Adipocyte (in vitro differentiated cells): ENCODE measurements around the gene SMG6.

Experiments used
- DNase-seq: peaks from one replicate; pipeline ENCODE4 v3.0.0-alpha.2; 2015; ENCODE audit warnings: low read depth
- H3K27me3 ChIP-seq: replicated peaks from 2 replicates; pipeline ENCODE4 v1.7.0; 2013; ENCODE audit warnings: mild to moderate bottlenecking, low read length, moderate library complexity; ENCODE audit not compliant: control insufficient read depth, insufficient read depth
- H3K36me3 ChIP-seq: 2 replicates; pipeline ENCODE4 v1.7.0; 2013; ENCODE audit warnings: low read length, mild to moderate bottlenecking, moderate library complexity; ENCODE audit not compliant: control insufficient read depth, insufficient read depth, severe bottlenecking
- H3K4me1 ChIP-seq: 2 replicates; pipeline ENCODE4 v1.7.0; 2013; ENCODE audit warnings: mild to moderate bottlenecking, low read length, moderate library complexity; ENCODE audit not compliant: control insufficient read depth, insufficient read depth
- H3K4me3 ChIP-seq: 2 replicates; pipeline ENCODE4 v1.7.0; 2013; ENCODE audit warnings: mild to moderate bottlenecking, low read length, moderate library complexity
- H3K9ac ChIP-seq: 2 replicates; pipeline ENCODE4 v1.7.0; 2013; ENCODE audit warnings: mild to moderate bottlenecking, low read length, moderate library complexity
- H3K9me3 ChIP-seq: 2 replicates; pipeline ENCODE4 v1.7.0; 2013; ENCODE audit warnings: mild to moderate bottlenecking, low read length, moderate library complexity; ENCODE audit not compliant: control insufficient read depth

Gene SMG6

DNA sequence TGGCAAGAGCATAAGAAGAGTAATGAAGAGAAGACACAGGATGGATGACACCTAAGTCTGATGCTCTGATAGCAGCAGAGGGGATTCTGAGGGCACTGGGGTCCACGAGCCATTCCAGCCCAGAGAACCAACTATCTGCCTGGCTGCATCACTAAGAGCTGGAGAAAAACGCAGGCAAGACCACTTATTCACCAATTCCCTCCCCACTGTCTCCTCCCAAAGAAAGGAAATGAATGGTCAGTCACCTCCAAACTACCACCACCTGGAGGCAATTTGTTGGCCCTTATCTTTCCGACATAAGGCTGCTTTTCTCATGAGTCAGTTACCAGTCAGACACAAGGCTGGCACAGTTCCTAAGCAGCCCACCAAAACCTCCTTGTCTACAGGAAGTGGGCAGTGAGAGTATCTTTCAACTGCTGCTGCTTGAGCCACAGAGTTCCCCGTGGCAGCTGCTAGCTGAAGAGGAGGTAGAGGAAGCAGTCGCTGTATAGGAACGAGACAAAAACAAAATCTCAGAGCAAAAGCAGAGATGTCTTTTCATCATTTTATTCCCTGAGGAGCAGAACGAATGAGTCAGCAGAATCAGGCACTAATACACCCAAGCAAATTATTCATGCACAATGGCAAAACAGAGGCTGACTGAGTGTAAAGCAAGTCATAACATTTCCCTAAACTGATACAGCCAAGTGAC lies 111.1 kb downstream of the SMG6 start:
- DNase-seq, result peak; percentile 76
- H3K9ac ChIP-seq, result peak overlapping the region; percentile 37
- peak overlapping the region; percentile 5 for H3K4me3 ChIP-seq
- H3K4me1 ChIP-seq, result peaks cover 37% of the 10 kb centered on the region
- H3K27me3 ChIP-seq, result no peaks in the 10 kb centered on the region
- peaks cover 15% of the 10 kb centered on the region for H3K36me3 ChIP-seq
- H3K9me3 ChIP-seq, result no peaks in the 10 kb centered on the region

DNA sequence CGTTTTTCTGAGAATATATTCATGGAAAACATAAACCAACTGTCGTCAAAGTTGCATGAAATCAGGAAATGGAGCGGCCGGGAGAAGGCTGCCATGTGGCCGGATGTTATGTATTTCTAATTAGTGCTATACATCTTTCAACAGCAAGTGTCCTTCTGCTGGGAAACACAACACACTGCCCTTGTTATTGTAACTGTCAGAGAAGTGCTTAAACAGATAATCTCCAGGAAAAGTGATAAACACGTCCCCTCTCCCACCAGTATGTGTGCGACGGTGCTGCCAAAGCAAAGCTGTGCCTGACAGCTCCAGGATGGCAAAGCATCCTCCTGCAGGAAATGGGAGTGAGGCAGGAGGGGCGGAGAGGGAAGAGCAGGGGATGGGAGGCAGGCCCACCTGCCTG lies 111.8 kb downstream of the SMG6 start:
- peak overlapping the region; percentile 37 for H3K9ac ChIP-seq
- no peaks in the 10 kb centered on the region for H3K27me3 ChIP-seq
- no peak overlapping the region for H3K4me3 ChIP-seq
- no peak for DNase-seq
- no peaks in the 10 kb centered on the region for H3K9me3 ChIP-seq
- H3K36me3 ChIP-seq, result peaks cover 22% of the 10 kb centered on the region
- peaks cover 37% of the 10 kb centered on the region for H3K4me1 ChIP-seq

GRCh38 chr17:2191227-2191626 lies 112.4 kb downstream of the SMG6 start:
- Histone ChIP-seq H3K9me3 (no peaks in the 10 kb centered on the region), H3K4me1 (peaks cover 37% of the 10 kb centered on the region), H3K9ac (no peak overlapping the region), H3K4me3 (no peak overlapping the region), H3K27me3 (no peaks in the 10 kb centered on the region), H3K36me3 (peaks cover 27% of the 10 kb centered on the region)
- no peak for DNase-seq

DNA sequence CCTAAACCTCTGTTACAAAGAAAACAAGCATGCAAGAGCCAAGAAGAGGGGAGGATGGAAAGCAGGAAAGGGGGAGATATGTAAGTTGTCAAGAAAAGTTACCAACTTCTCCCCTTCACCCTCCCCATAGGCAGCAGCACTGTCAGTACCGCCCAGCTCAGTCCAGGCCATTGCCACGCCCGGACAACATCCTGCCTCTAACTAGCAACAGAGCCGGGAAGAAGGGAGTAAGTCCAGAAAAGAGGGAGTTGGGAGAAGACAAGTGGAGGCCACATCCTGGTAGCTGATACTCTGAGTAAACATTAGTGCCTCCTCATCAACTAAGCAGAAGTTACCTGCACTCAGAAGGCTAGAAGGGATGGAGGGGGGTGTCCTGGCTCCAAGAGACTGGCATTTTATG lies 113.6 kb downstream of the SMG6 start:
- Histone ChIP-seq H3K4me1 (peaks cover 37% of the 10 kb centered on the region), H3K9ac (peak overlapping the region; percentile 27), H3K36me3 (peaks cover 39% of the 10 kb centered on the region), H3K9me3 (no peaks in the 10 kb centered on the region), H3K27me3 (no peaks in the 10 kb centered on the region), H3K4me3 (no peak overlapping the region)
- no peak for DNase-seq

DNA sequence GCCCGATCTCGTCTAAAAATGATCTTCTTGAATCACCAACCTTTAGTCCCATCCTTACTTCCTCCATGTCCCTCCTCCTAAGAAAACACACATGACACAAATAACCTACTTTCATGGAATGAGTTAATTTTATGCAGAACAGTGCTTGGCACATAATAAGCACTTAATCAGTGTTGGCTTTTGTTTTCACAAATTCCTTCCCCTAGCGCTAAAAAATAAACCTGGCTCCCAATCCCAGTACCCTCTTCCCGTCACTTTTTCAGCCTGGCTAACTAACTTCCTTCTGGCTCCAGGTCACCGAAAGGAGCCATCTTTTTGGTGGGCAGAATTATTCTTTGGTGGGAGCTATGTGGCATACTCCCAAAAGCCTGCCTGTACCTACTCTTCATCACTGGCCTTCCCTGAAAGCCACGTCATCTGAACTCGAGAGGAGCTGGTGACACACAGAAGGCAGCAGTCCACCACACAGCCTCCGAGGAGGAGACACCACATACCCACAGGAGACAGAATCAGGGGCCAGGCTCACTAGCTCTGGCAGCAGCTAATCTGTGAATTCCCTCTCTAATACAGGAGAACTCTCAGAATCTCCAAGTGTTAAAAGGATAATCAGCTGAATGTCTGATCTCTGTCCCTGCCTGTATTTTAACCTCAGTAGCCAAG lies 114.5 kb downstream of the SMG6 start:
- H3K36me3 ChIP-seq, result peaks cover 36% of the 10 kb centered on the region
- H3K4me1 ChIP-seq, result peaks cover 37% of the 10 kb centered on the region
- peak overlapping the region; percentile 27 for H3K9ac ChIP-seq
- no peak overlapping the region for H3K4me3 ChIP-seq
- no peak for DNase-seq
- no peaks in the 10 kb centered on the region for H3K9me3 ChIP-seq
- no peaks in the 10 kb centered on the region for H3K27me3 ChIP-seq

GRCh38 chr17:2187758-2188157 lies 115.8 kb downstream of the SMG6 start:
- Histone ChIP-seq H3K4me1 (peaks cover 32% of the 10 kb centered on the region), H3K36me3 (peaks cover 30% of the 10 kb centered on the region), H3K27me3 (no peaks in the 10 kb centered on the region), H3K9ac (no peak overlapping the region), H3K9me3 (no peaks in the 10 kb centered on the region), H3K4me3 (no peak overlapping the region)
- DNase-seq, result no peak

GRCh38 chr17:2186937-2187336 lies 116.6 kb downstream of the SMG6 start:
- no peaks in the 10 kb centered on the region for H3K9me3 ChIP-seq
- H3K27me3 ChIP-seq, result no peaks in the 10 kb centered on the region
- H3K9ac ChIP-seq, result no peak overlapping the region
- no peak for DNase-seq
- H3K4me1 ChIP-seq, result peaks cover 31% of the 10 kb centered on the region
- H3K4me3 ChIP-seq, result no peak overlapping the region
- H3K36me3 ChIP-seq, result peaks cover 30% of the 10 kb centered on the region

DNA sequence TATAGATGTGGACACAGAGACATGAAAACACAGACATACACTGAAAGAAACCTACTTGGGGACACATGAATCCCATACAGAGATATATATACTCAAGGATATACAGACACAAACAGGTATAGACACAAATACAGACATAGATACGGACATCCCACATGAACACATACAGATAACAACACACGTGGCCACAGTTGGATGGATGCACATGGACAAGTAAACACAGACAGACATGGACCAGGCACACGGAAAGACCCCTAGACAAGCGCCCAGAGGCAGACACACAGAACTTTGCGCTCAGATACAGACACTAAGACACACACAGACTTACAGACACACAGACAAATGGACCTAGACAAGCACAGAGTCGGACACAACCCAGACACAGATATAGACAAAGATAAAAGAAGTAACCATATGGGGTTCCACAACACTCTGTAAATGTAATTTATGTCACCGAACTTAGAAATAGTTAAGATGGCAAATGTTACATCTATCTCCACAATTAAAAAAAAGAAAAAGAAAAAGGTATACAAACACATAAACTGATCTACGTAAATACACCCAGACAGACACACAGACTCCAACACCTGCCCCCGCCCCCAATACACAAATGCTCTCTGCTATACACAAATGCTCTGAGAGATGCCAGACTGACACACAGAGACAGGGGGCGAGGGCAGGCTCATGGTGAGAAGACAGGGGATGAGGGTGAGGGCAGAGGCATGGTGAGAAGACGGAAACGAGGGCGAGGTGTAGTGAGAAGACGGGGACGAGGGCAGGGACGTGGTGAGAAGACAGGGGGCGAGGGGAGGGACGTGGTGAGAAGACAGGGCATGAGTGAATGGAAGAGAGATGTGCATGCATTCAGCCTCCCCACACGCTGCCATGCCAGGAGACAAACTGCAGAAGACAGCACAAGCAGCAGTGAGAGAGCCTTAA lies 118.3 kb downstream of the SMG6 start:
- Histone ChIP-seq H3K4me3 (no peak overlapping the region), H3K9me3 (no peaks in the 10 kb centered on the region), H3K27me3 (no peaks in the 10 kb centered on the region), H3K36me3 (peaks cover 30% of the 10 kb centered on the region), H3K4me1 (peaks cover 40% of the 10 kb centered on the region), H3K9ac (no peak overlapping the region)
- no peak for DNase-seq

GRCh38 chr17:2183346-2183745 lies 120.2 kb downstream of the SMG6 start:
- no peak for DNase-seq
- Histone ChIP-seq H3K27me3 (no peaks in the 10 kb centered on the region), H3K9me3 (no peaks in the 10 kb centered on the region), H3K4me1 (peaks cover 39% of the 10 kb centered on the region), H3K36me3 (peaks cover 30% of the 10 kb centered on the region), H3K9ac (no peak overlapping the region), H3K4me3 (no peak overlapping the region)

DNA sequence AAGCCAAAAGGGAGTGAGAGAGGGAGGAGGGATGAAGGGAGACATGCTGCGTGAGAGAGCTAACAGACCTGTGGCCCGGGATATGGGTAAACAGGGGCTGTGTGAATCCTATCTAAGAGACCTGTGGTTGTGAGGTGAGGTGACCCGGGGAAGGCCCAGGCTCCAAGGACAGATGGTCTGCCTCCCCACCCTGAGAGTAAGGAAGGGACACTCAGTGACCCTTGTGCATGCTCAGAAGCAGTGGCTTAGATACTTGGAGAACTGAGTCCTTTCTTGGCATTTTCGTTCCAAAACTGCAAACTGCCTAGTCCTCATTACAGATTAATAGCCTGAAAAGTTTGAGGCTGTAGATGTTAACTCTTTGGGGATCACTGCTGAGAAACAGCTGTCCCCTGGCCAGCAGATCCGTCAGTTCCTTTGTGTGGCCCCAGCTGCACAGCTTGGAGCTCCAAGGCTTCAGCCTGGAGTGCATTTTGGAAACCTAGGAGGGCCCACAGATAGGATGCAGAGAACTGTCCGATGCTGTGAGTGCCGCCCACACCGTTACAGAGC lies 121.6 kb downstream of the SMG6 start:
- H3K4me3 ChIP-seq, result peak overlapping the region; percentile 45
- peaks cover 25% of the 10 kb centered on the region for H3K36me3 ChIP-seq
- H3K27me3 ChIP-seq, result no peaks in the 10 kb centered on the region
- H3K4me1 ChIP-seq, result peaks cover 44% of the 10 kb centered on the region
- H3K9me3 ChIP-seq, result no peaks in the 10 kb centered on the region
- peak overlapping the region; percentile 84 for H3K9ac ChIP-seq
- DNase-seq, result no peak
